GM12865 (cell line): Measurements from ENCODE around the gene KCNN4.

ENCODE experiments used
- DNase-seq: peaks from one replicate; pipeline ENCODE4 v3.0.0; 2010; ENCODE audit warnings: low read depth
- H3K4me3 ChIP-seq: 2 replicates; pipeline ENCODE4 v1.5.1; 2011; ENCODE audit warnings: mild to moderate bottlenecking, low read depth, low read length, control low read depth
- CTCF ChIP-seq: IDR thresholded peaks from 2 replicates; pipeline ENCODE4 v1.5.1; 2011; ENCODE audit warnings: low read length, control low read depth, low read depth, inconsistent platforms; ENCODE audit not compliant: insufficient read depth; ENCODE audit errors: missing control alignments

Gene KCNN4

GRCh38 chr19:43738780-43739211, 42.0 kb downstream of the KCNN4 start:
- TF ChIP-seq CTCF, result no peak
- DNase-seq, result no peak
- no peak overlapping the region for H3K4me3 ChIP-seq

- DNase-seq, result no peak
- TF ChIP-seq CTCF, result no peak
- H3K4me3 ChIP-seq, result no peak overlapping the region
Observed at GRCh38 chr19:43735957-43736356, 44.8 kb downstream of the KCNN4 start.

GRCh38 chr19:43735013-43735412, 45.8 kb downstream of the KCNN4 start:
- TF ChIP-seq CTCF, result no peak
- no peak for DNase-seq

GRCh38 chr19:43731846-43732245, 48.9 kb downstream of the KCNN4 start:
- no peak for TF ChIP-seq CTCF
- no peak overlapping the region for H3K4me3 ChIP-seq
- no peak for DNase-seq

More at GRCh38 chr19:43735013-43735412, 45.8 kb downstream of the KCNN4 start:
- no peak overlapping the region for H3K4me3 ChIP-seq

- DNase-seq, result no peak
- H3K4me3 ChIP-seq, result no peak overlapping the region
- TF ChIP-seq CTCF, result no peak
Observed at GRCh38 chr19:43731346-43731745, 49.4 kb downstream of the KCNN4 start.

GRCh38 chr19:43729919-43730318, 50.9 kb downstream of the KCNN4 start:
- no peak overlapping the region for H3K4me3 ChIP-seq
- no peak for DNase-seq
- no peak for TF ChIP-seq CTCF

- DNase-seq, result no peak
- TF ChIP-seq CTCF, result no peak
- H3K4me3 ChIP-seq, result no peak overlapping the region
Observed at GRCh38 chr19:43727593-43727853, 53.2 kb downstream of the KCNN4 start.
